HG02610 (cell line): ENCODE results near the gene RPGRIP1L.

Experiments
- ATAC-seq: cut with Tn5 transposase; IDR thresholded peaks from one replicate; pipeline ENCODE4 v1.9.1; 2021; ENCODE audit warnings: mild to moderate bottlenecking, moderate library complexity; ENCODE audit not compliant: unreplicated experiment

Gene RPGRIP1L

DNA sequence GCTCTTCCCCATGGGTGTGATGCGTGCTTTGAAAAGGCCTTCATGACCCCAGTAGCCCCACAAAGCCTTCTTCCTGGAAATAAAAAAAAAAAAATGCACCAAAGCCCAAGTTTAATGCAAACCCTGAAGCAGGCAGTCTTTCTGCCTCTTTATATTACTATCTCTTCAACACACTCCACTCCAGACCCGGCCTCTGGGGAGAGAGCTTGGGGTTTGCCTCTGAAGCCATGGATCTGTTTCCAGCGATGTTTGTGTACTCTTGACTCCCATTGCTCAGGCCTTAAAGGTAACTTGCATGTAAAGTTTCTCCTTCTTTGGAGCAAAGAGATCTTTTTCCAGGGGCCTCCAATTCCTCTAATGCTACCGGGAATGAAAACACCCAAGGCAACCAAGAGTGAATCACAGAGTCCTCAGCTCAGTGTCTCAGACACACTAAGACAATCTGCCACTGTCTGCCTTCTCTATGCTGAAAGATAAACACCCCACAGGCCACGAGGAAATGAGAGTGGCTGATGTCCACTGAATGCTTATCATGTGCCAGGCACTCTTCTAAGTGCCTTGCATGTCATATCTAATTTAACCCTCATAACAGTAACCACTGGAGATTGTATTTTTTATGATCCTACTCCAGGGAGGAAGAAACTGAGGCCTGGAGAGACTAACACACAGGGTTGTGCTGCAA is 144.2 kb downstream of the RPGRIP1L start:
- no peak for ATAC-seq

DNA sequence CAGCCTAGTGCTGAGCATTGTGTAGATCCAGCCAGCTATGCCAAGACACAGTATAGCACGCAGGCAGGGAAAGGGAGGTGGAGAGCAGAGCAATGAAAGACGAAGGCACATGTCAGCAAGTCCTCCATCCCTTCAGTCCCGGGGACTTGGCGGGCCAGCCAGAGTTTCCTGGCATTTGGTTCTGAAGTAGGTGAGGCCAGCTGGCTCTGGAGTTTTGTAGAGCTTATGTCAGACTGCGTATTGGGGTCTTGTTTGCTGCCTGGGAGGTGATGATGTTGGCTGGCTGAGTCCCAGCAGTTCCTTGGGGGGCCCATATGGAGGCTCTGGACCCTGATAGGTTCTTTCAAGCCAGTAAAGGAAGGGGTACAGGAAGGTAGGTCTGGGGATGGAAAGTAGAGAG is 144.9 kb downstream of the RPGRIP1L start:
- no peak for ATAC-seq

DNA sequence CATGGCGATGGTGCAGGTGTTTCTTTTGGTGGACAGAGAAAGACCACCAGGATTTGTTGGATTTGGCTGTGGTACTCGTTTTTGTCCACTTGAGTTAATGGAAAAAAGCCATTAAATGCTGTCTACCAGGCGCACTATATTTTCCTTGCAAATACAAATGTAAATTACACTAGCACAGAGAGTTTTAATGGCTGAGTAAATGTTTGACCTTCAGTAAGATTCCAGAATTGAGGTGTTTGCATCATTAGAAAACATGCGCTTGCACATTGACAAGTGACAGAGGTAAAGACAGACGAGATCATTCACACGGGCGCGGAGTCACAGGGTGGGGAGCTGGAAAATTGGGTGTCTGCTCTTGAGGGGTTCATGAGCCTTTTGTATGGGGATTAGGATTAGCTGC is 147.1 kb downstream of the RPGRIP1L start:
- ATAC-seq, result no peak

DNA sequence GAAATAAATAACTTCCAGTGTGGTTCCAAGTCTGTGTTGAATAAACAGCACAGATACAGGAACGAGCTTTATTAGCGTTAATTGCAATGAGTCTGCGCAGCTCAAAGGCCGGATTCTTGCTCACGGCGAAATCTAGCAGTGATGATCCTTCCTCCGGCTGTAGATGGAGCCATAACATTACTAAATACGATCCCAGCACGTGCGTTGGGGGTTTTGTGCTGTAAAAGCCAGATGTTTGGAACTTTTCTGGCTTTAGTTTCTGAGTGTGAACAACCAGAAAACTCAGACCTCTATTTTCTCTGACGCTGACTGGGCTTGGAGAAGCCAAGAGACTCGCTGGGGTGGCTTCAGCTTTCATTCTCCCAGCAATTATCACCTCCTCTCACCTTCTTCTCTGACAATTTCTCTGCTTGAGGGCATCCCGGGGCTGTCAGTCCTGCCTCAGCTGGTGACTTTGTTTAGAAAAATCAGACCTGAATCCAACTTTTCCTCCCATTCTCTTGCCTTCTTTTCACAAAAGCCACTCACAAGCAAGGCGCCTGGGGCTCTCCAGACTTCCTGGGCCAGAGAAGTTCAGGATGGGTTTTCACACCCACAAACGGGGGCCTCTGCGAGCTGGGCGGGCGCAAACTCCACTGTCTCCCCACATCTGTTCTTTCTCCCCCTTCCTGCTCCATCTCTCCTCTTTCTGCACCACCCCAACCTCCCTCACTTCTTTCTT is 153.5 kb downstream of the RPGRIP1L start:
- ATAC-seq, result peak; percentile 76
